ENCODE measurements around the gene PIGK.

GRCh38 chr1:77047575-77047974 lies 171.7 kb downstream of the PIGK start:
- TF ChIP-seq POLR2A (IDR thresholded peaks at IDR 0.05) (no peak), CTCF (IDR thresholded peaks at IDR 0.05) (no peak)
